ENCODE data around the gene ABL1.

DNA sequence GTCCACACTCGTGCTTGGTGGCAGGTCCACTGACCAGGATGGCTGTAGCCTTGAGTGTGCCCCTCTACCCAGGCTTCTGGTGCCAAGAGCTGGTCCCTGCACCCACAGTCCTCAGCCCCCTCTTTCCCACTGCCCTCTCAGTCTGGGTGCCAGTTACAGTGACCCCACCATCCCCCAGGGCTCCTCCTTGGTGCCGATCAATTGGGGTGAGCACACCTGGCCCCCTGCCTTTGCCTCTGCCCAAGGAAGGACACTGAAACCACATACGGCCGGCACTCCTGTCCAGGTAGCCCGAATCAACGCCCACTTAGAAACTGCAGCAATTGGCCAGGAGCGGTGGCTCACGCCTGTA is 80.0 kb downstream of the ABL1 start:
- TF ChIP-seq, protein P1, sequence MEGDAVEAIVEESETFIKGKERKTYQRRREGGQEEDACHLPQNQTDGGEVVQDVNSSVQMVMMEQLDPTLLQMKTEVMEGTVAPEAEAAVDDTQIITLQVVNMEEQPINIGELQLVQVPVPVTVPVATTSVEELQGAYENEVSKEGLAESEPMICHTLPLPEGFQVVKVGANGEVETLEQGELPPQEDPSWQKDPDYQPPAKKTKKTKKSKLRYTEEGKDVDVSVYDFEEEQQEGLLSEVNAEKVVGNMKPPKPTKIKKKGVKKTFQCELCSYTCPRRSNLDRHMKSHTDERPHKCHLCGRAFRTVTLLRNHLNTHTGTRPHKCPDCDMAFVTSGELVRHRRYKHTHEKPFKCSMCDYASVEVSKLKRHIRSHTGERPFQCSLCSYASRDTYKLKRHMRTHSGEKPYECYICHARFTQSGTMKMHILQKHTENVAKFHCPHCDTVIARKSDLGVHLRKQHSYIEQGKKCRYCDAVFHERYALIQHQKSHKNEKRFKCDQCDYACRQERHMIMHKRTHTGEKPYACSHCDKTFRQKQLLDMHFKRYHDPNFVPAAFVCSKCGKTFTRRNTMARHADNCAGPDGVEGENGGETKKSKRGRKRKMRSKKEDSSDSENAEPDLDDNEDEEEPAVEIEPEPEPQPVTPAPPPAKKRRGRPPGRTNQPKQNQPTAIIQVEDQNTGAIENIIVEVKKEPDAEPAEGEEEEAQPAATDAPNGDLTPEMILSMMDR (IDR thresholded peaks at IDR 0.05), result no peak
- no peak for TF ChIP-seq POLR2A (IDR thresholded peaks at IDR 0.05)

Measured in esophagus squamous epithelium (tissue), 4 donors.